CD8-positive, alpha-beta memory T cell (primary cell): ENCODE data around the gene ARF3. TPM values are rescaled to one million over a fixed set of nuclear protein-coding genes. Genes with fewer than 3 reads are reported as not detected.

Source experiments
- CTCF ChIA-PET: fragments of 350-600 bp; sonication (Branson Sonifier 250); formaldehyde crosslinking; loops from one replicate; lab custom pipeline; 2021; ENCODE audit warnings: antibody characterized with exemption; lab: Charles Lee
- POLR2A ChIA-PET: fragments of 350-600 bp; sonication (Branson Sonifier 250); formaldehyde crosslinking; loops from one replicate; lab custom pipeline; 2021; ENCODE audit warnings: antibody characterized with exemption; lab: Charles Lee
- DNase-seq, 5 donors: peaks; one replicate each; pipeline versions ENCODE4 v3.0.0 to v3.0.0-alpha.2; 2020 to 2022; ENCODE audit warnings: mixed read lengths in 1 of 5
- H3K27ac ChIP-seq: one replicate; pipeline ENCODE4 v1.7.0; 2013; ENCODE audit warnings: low read depth, mild to moderate bottlenecking, low read length, moderate library complexity
- H3K27me3 ChIP-seq: 2 replicates; pipeline ENCODE4 v1.7.0; 2013; ENCODE audit warnings: low read length, mild to moderate bottlenecking; ENCODE audit not compliant: insufficient read depth, poor library complexity, severe bottlenecking
- H3K36me3 ChIP-seq: 2 replicates; pipeline ENCODE4 v1.7.0; 2013; ENCODE audit warnings: mild to moderate bottlenecking, low read length, moderate library complexity; ENCODE audit not compliant: insufficient read depth
- H3K4me1 ChIP-seq: 2 replicates; pipeline ENCODE4 v1.7.0; 2013; ENCODE audit warnings: mild to moderate bottlenecking, low read length, moderate library complexity; ENCODE audit not compliant: insufficient read depth
- H3K4me3 ChIP-seq: 2 replicates; pipeline ENCODE4 v1.7.0; 2013; ENCODE audit warnings: mild to moderate bottlenecking, low read length
- H3K9me3 ChIP-seq: 2 replicates; pipeline ENCODE4 v1.7.0; 2013; ENCODE audit warnings: mild to moderate bottlenecking, low read length
- H3K27ac Mint-ChIP-seq, 8 donors: one replicate each; pipeline ENCODE4 v1.8.0; 2020 to 2021; ENCODE audit warnings: mixed read lengths in 8 of 8, mild to moderate bottlenecking in 6 of 8, inconsistent platforms in 3 of 8, moderate library complexity in 3 of 8
- H3K27me3 Mint-ChIP-seq, 2 donors: one replicate each; pipeline ENCODE4 v1.8.0; 2020 to 2021; ENCODE audit warnings: mixed read lengths in 2 of 2, mild to moderate bottlenecking in 1 of 2, moderate library complexity in 1 of 2
- H3K36me3 Mint-ChIP-seq, 3 donors: one replicate each; pipeline ENCODE4 v1.8.0; 2020 to 2021; ENCODE audit warnings: mixed read lengths in 3 of 3, inconsistent platforms in 1 of 3, mild to moderate bottlenecking in 1 of 3
- H3K4me1 Mint-ChIP-seq, 3 donors: one replicate each; pipeline ENCODE4 v1.8.0; 2020 to 2021; ENCODE audit warnings: mixed read lengths in 3 of 3, inconsistent platforms in 1 of 3, mild to moderate bottlenecking in 1 of 3
- H3K4me3 Mint-ChIP-seq, 7 donors: one replicate each; pipeline ENCODE4 v1.8.0; 2020 to 2021; ENCODE audit warnings: mixed read lengths in 7 of 7, mild to moderate bottlenecking in 6 of 7, moderate library complexity in 4 of 7, inconsistent platforms in 2 of 7
- H3K9me3 Mint-ChIP-seq, 5 donors: one replicate each; pipeline ENCODE4 v1.8.0; 2020 to 2022; ENCODE audit warnings: mixed read lengths in 5 of 5, mild to moderate bottlenecking in 3 of 5, moderate library complexity in 2 of 5, inconsistent platforms in 1 of 5
- polyA plus RNA-seq: library from polyadenylated mRNA; unstranded; fragments of 300-500 nt; fragmentation: Illumina TruSeq; gene quantifications from one replicate; pipeline ENCODE4 v1.2.3, GENCODE V29; 2021
- total RNA-seq, 2 experiments: library from RNA; stranded (reverse); gene quantifications; one replicate each; pipeline ENCODE4 v1.2.3, GENCODE V29; 2021

ARF3 gene
- total and polyA plus RNA-seq, 3 experiments from 2014 or later = 24.5 to 91.8 (median 91.5) TPM

- POLR2A ChIA-PET = interaction anchor here (0.6 to 1.2 kb wide), 4 partner anchors 10 to 76 kb away, joined by 3 to 8 read pairs (median 4); no protein-coding TSS in a partner anchor
These were observed 53.3 kb downstream of the ARF3 start for GRCh38 chr12:48903982-48904411.

GRCh38 chr12:48903363-48903981 lies 53.8 kb downstream of the ARF3 start:
- H3K9me3 Mint-ChIP-seq = no peaks in the 10 kb centered on the region
- H3K27ac Mint-ChIP-seq = peak overlapping the region in 1 of 8 donors; percentile 47
- Histone ChIP-seq H3K4me3 (no peak overlapping the region), H3K27ac (no peak overlapping the region), H3K27me3 (no peaks in the 10 kb centered on the region), H3K9me3 (no peaks in the 10 kb centered on the region), H3K4me1 (peaks cover 6% of the 10 kb centered on the region), H3K36me3 (no peaks in the 10 kb centered on the region)
- CTCF ChIA-PET = interaction anchor here (0.6 to 6.0 kb wide), 20 partner anchors 8 to 94 kb away, joined by 3 to 68 read pairs (median 4); partner anchors contain the start of genes FKBP11, RND1 and WNT1
- no peaks in the 10 kb centered on the region for H3K36me3 Mint-ChIP-seq
- DNase-seq = no peak
- peak overlapping the region in 4 of 7 donors; percentile 24 to 48 (median 30) for H3K4me3 Mint-ChIP-seq
- POLR2A ChIA-PET = interaction anchor here (0.9 to 1.2 kb wide), 3 partner anchors 17 to 77 kb away, joined by 3 to 4 read pairs (median 3); partner anchors contain the start of gene DDX23
- H3K27me3 Mint-ChIP-seq = peaks cover 0 to 3% of the 10 kb centered on the region in 2 donors
- H3K4me1 Mint-ChIP-seq = peaks cover 3 to 14% (median 4%) of the 10 kb centered on the region in 3 donors

More at GRCh38 chr12:48903982-48904411, 53.3 kb downstream of the ARF3 start:
- H3K36me3 ChIP-seq = no peaks in the 10 kb centered on the region
- H3K4me3 ChIP-seq = peak overlapping the region; percentile 49
- H3K36me3 Mint-ChIP-seq = no peaks in the 10 kb centered on the region
- no peaks in the 10 kb centered on the region for H3K9me3 Mint-ChIP-seq
- peak overlapping the region; percentile 28 to 83 (median 80) for H3K4me3 Mint-ChIP-seq
- H3K9me3 ChIP-seq = no peaks in the 10 kb centered on the region
- CTCF ChIA-PET = interaction anchor here (0.6 to 6.0 kb wide), 22 partner anchors 9 to 93 kb away, joined by 3 to 68 read pairs (median 4); partner anchors contain the start of genes ARF3, FKBP11, RND1 and WNT1
- H3K27me3 ChIP-seq = no peaks in the 10 kb centered on the region
- DNase-seq = peak; percentile 70 to 89 (median 78)
- no peaks in the 10 kb centered on the region for H3K27me3 Mint-ChIP-seq
- H3K4me1 Mint-ChIP-seq = peaks cover 3 to 14% (median 4%) of the 10 kb centered on the region in 3 donors
- peaks cover 6% of the 10 kb centered on the region for H3K4me1 ChIP-seq
- H3K27ac ChIP-seq = no peak overlapping the region
- peak overlapping the region; percentile 41 to 91 (median 82) for H3K27ac Mint-ChIP-seq

- no peaks in the 10 kb centered on the region for H3K36me3 ChIP-seq
- no peak overlapping the region for H3K4me3 Mint-ChIP-seq
- no peaks in the 10 kb centered on the region for H3K9me3 Mint-ChIP-seq
- no peak overlapping the region for H3K4me3 ChIP-seq
- H3K27me3 ChIP-seq = no peaks in the 10 kb centered on the region
- H3K27ac Mint-ChIP-seq = no peak overlapping the region
- H3K27me3 Mint-ChIP-seq = peaks cover 2 to 4% of the 10 kb centered on the region in 2 donors
- H3K4me1 Mint-ChIP-seq = peaks cover 3 to 14% (median 4%) of the 10 kb centered on the region in 3 donors
- POLR2A ChIA-PET = interaction anchor here (0.7 to 1.0 kb wide), 3 partner anchors 35 to 118 kb away, joined by 3 to 4 read pairs (median 3); no protein-coding TSS in a partner anchor
- DNase-seq = no peak
- peaks cover 6% of the 10 kb centered on the region for H3K4me1 ChIP-seq
- no peaks in the 10 kb centered on the region for H3K9me3 ChIP-seq
- CTCF ChIA-PET = interaction anchor here (0.7 to 6.0 kb wide), 9 partner anchors 11 to 1044 kb away, joined by 3 to 67 read pairs (median 4); partner anchors contain the start of gene FKBP11
- no peak overlapping the region for H3K27ac ChIP-seq
- no peaks in the 10 kb centered on the region for H3K36me3 Mint-ChIP-seq
These were observed 56.0 kb downstream of the ARF3 start for GRCh38 chr12:48901278-48901677.

GRCh38 chr12:48899651-48900050 lies 57.6 kb downstream of the ARF3 start:
- ChIA-PET POLR2A (no interaction called here), CTCF (interaction anchor here (0.8 to 6.0 kb wide), 5 partner anchors 9 to 47 kb away, joined by 3 to 31 read pairs (median 4); no protein-coding TSS in a partner anchor)
- peaks cover 3 to 12% (median 4%) of the 10 kb centered on the region in 3 donors for H3K4me1 Mint-ChIP-seq

GRCh38 chr12:48894271-48894670 lies 63.0 kb downstream of the ARF3 start:
- Histone ChIP-seq H3K27ac (no peak overlapping the region), H3K36me3 (no peaks in the 10 kb centered on the region), H3K9me3 (no peaks in the 10 kb centered on the region), H3K4me3 (no peak overlapping the region), H3K4me1 (no peaks in the 10 kb centered on the region), H3K27me3 (peaks cover 10% of the 10 kb centered on the region)
- H3K27ac Mint-ChIP-seq = no peak overlapping the region
- no peak for DNase-seq
- H3K36me3 Mint-ChIP-seq = peaks cover 0 to 3% (median 0%) of the 10 kb centered on the region in 3 donors
- H3K9me3 Mint-ChIP-seq = no peaks in the 10 kb centered on the region
- CTCF ChIA-PET = interaction anchor here (1.2 to 2.1 kb wide), 5 partner anchors 9 to 80 kb away, joined by 3 to 8 read pairs (median 5); a partner anchor contains a TSS
- no peak overlapping the region for H3K4me3 Mint-ChIP-seq
- POLR2A ChIA-PET = no interaction called here
- H3K4me1 Mint-ChIP-seq = peaks cover 6 to 10% (median 8%) of the 10 kb centered on the region in 3 donors
- H3K27me3 Mint-ChIP-seq = peaks cover 11 to 23% of the 10 kb centered on the region in 2 donors

More at GRCh38 chr12:48899651-48900050, 57.6 kb downstream of the ARF3 start:
- no peaks in the 10 kb centered on the region for H3K9me3 Mint-ChIP-seq
- Histone ChIP-seq H3K4me1 (peaks cover 6% of the 10 kb centered on the region), H3K4me3 (no peak overlapping the region), H3K36me3 (no peaks in the 10 kb centered on the region), H3K27me3 (no peaks in the 10 kb centered on the region), H3K27ac (no peak overlapping the region), H3K9me3 (no peaks in the 10 kb centered on the region)
- H3K27me3 Mint-ChIP-seq = peaks cover 2 to 4% of the 10 kb centered on the region in 2 donors
- DNase-seq = no peak
- H3K27ac Mint-ChIP-seq = no peak overlapping the region
- no peaks in the 10 kb centered on the region for H3K36me3 Mint-ChIP-seq
- H3K4me3 Mint-ChIP-seq = no peak overlapping the region

GRCh38 chr12:48890657-48891418 lies 66.4 kb downstream of the ARF3 start:
- ChIA-PET CTCF (interaction anchor here (0.8 to 5.4 kb wide), 24 partner anchors 9 to 357 kb away, joined by 3 to 124 read pairs (median 6); partner anchors contain the start of genes DDX23, FKBP11 and RND1), POLR2A (interaction anchor here (0.5 to 2.7 kb wide), 2 partner anchors 13 to 38 kb away, joined by 3 to 22 read pairs; partner anchors contain the start of gene DDX23)
- H3K27me3 Mint-ChIP-seq = peaks cover 9 to 19% of the 10 kb centered on the region in 2 donors
- H3K27ac ChIP-seq = no peak overlapping the region
- peaks cover 6 to 10% (median 8%) of the 10 kb centered on the region in 3 donors for H3K4me1 Mint-ChIP-seq
- peak overlapping the region in 2 of 8 donors; percentile 11 to 61 for H3K27ac Mint-ChIP-seq
- H3K27me3 ChIP-seq = peaks cover 10% of the 10 kb centered on the region
- H3K9me3 ChIP-seq = no peaks in the 10 kb centered on the region
- no peaks in the 10 kb centered on the region for H3K4me1 ChIP-seq
- DNase-seq = peak; percentile 57 to 79 (median 64)
- peak overlapping the region in 3 of 7 donors; percentile 18 to 42 (median 39) for H3K4me3 Mint-ChIP-seq
- no peaks in the 10 kb centered on the region for H3K36me3 ChIP-seq
- H3K36me3 Mint-ChIP-seq = peaks cover 0 to 3% (median 0%) of the 10 kb centered on the region in 3 donors
- H3K4me3 ChIP-seq = no peak overlapping the region
- H3K9me3 Mint-ChIP-seq = no peaks in the 10 kb centered on the region

GRCh38 chr12:48889679-48890078 lies 67.6 kb downstream of the ARF3 start:
- Histone ChIP-seq H3K4me3 (no peak overlapping the region), H3K27ac (no peak overlapping the region), H3K4me1 (no peaks in the 10 kb centered on the region), H3K9me3 (no peaks in the 10 kb centered on the region), H3K36me3 (no peaks in the 10 kb centered on the region), H3K27me3 (peaks cover 10% of the 10 kb centered on the region)
- peak overlapping the region in 2 of 8 donors; percentile 35 to 68 for H3K27ac Mint-ChIP-seq
- H3K27me3 Mint-ChIP-seq = peaks cover 9 to 19% of the 10 kb centered on the region in 2 donors
- H3K4me1 Mint-ChIP-seq = peaks cover 6 to 10% (median 8%) of the 10 kb centered on the region in 3 donors
- DNase-seq = no peak
- H3K36me3 Mint-ChIP-seq = peaks cover 0 to 3% (median 0%) of the 10 kb centered on the region in 3 donors
- ChIA-PET CTCF (interaction anchor here (0.7 to 5.4 kb wide), 20 partner anchors 12 to 199 kb away, joined by 3 to 124 read pairs (median 6); partner anchors contain the start of genes DDX23, FKBP11, RND1 and WNT1), POLR2A (interaction anchor here (0.7 kb wide), 1 partner anchor 37 kb away, joined by 4 read pairs; no protein-coding TSS in a partner anchor)
- no peak overlapping the region for H3K4me3 Mint-ChIP-seq
- no peaks in the 10 kb centered on the region for H3K9me3 Mint-ChIP-seq
